HepG2 (cell line): Measurements from ENCODE around the gene MFF. TPM values are rescaled to one million over a fixed set of nuclear protein-coding genes. Genes with fewer than 3 reads are reported as not detected.
A peak's percentile ranks its signal among the peaks of the same experiment; 100 is the strongest.

Experiments used
- AGO2 ChIP-seq: fragments of 200-400 bp; formaldehyde crosslinking; optimal IDR thresholded peaks from 2 replicates; pipeline ENCODE3; 2017; ENCODE audit warnings: mild to moderate bottlenecking, low read depth, low read length, moderate library complexity
- ATM ChIP-seq: fragments of 450-650 bp; IDR thresholded peaks from 2 replicates; pipeline ENCODE4 v1.7.1; 2017; ENCODE audit warnings: mild to moderate bottlenecking, borderline replicate concordance
- BCL6 ChIP-seq: IDR thresholded peaks from 2 replicates; pipeline ENCODE4 v1.6.1; 2016; ENCODE audit warnings: missing genetic modification reagents, missing compliant biosample characterization
- CCAR2 ChIP-seq: fragments of 200-400 bp; formaldehyde crosslinking; optimal IDR thresholded peaks from 2 replicates; pipeline ENCODE3; 2018; ENCODE audit warnings: low read depth, mild to moderate bottlenecking, low read length, moderate library complexity
- GFI1 ChIP-seq: sonication (generic); formaldehyde crosslinking; IDR thresholded peaks from 2 replicates; pipeline ENCODE4 v1.5.0; 2020; ENCODE audit warnings: missing genetic modification reagents, mild to moderate bottlenecking, borderline replicate concordance
- HMG20A ChIP-seq: IDR thresholded peaks from 2 replicates; pipeline ENCODE4 v1.6.1; 2016; ENCODE audit warnings: borderline replicate concordance
- IKZF4 ChIP-seq: sonication (generic); formaldehyde crosslinking; IDR thresholded peaks from 2 replicates; pipeline ENCODE4 v1.5.1; 2020; ENCODE audit warnings: borderline replicate concordance, mild to moderate bottlenecking, low read depth, missing genetic modification reagents; ENCODE audit errors: not compliant biosample characterization
- MAZ ChIP-seq, 2 experiments: sonication (generic) in 1 of 2; formaldehyde crosslinking in 1 of 2; IDR thresholded peaks; 2 replicates each; pipeline versions ENCODE4 v1.5.0 to v1.6.1; 2012 to 2020; ENCODE audit warnings: low read depth in 2 of 2, mild to moderate bottlenecking in 2 of 2, borderline replicate concordance in 1 of 2, improper control_type of control experiment in 1 of 2, low read length in 1 of 2, missing genetic modification reagents in 1 of 2, moderate library complexity in 1 of 2
- SMC3 ChIP-seq: IDR thresholded peaks from 2 replicates; pipeline ENCODE4 v1.6.1; 2011; ENCODE audit warnings: low read length, improper control_type of control experiment
- SOX13 ChIP-seq, 3 experiments: fragments of 450-650 bp in 1 of 3; sonication (generic) in 1 of 3; formaldehyde crosslinking in 1 of 3; IDR thresholded peaks in 2 of 3; conservative IDR thresholded peaks in 1 of 3; 2 replicates each; pipeline versions ENCODE4 v1.5.0 to v1.6.1; 2016 to 2020; ENCODE audit warnings: antibody characterized with exemption in 1 of 3, mild to moderate bottlenecking in 1 of 3, missing compliant biosample characterization in 1 of 3, missing genetic modification reagents in 1 of 3, moderate library complexity in 1 of 3
- SOX5 ChIP-seq: IDR thresholded peaks from 2 replicates; pipeline ENCODE4 v1.6.1; 2016; ENCODE audit warnings: borderline replicate concordance
- SUZ12 ChIP-seq: fragments of 150-350 bp; IDR thresholded peaks from 2 replicates; pipeline ENCODE4 v1.6.1; 2014; ENCODE audit warnings: low read depth, low read length
- ZNF260 ChIP-seq: sonication (generic); formaldehyde crosslinking; IDR thresholded peaks from 2 replicates; pipeline ENCODE4 v1.4.0; 2020; ENCODE audit warnings: missing genetic modification reagents, low read depth, mild to moderate bottlenecking, borderline replicate concordance
- ZNF329 ChIP-seq: sonication (generic); formaldehyde crosslinking; IDR thresholded peaks from 2 replicates; pipeline ENCODE4 v1.9.0; 2021; ENCODE audit warnings: low read depth, mild to moderate bottlenecking, missing genetic modification reagents
- ZNF331 ChIP-seq: sonication (generic); formaldehyde crosslinking; IDR thresholded peaks from 2 replicates; pipeline ENCODE4 v1.4.0; 2020; ENCODE audit warnings: missing genetic modification reagents
- ZNF333 ChIP-seq: sonication (generic); formaldehyde crosslinking; IDR thresholded peaks from 2 replicates; pipeline ENCODE4 v1.4.0; 2020; ENCODE audit warnings: mild to moderate bottlenecking, missing genetic modification reagents, borderline replicate concordance
- ZNF496 ChIP-seq: sonication (generic); formaldehyde crosslinking; IDR thresholded peaks from 2 replicates; pipeline ENCODE4 v1.8.1; 2023; ENCODE audit warnings: mild to moderate bottlenecking, moderate library complexity, missing genetic modification reagents; ENCODE audit not compliant: insufficient replicate concordance
- ZNF790 ChIP-seq: sonication (generic); formaldehyde crosslinking; IDR thresholded peaks from 2 replicates; pipeline ENCODE4 v1.8.0; 2022; ENCODE audit warnings: missing genetic modification reagents, mild to moderate bottlenecking, borderline replicate concordance
- polyA plus RNA-seq, 8 experiments: library from polyadenylated mRNA; depleted of rRNA in 3 of 8; stranded (reverse) in 7 of 8; unstranded in 1 of 8; fragments of >200 nt; fragmentation: Illumina TruSeq in 4 of 8; extraction: Trizol in 4 of 8; gene quantifications; 2 replicates each; pipeline versions ENCODE4 v1.2.1 to v1.2.3, GENCODE V29; 2011 to 2016; ENCODE audit warnings: low read depth in 4 of 8, missing spikeins in 1 of 8, mixed read lengths in 1 of 8; ENCODE audit not compliant: insufficient read depth in 1 of 8
- total RNA-seq, 5 experiments: library from RNA; depleted of rRNA; stranded (reverse); fragments of >200 nt; fragmentation: Illumina TruSeq; extraction: Trizol; gene quantifications; 2 replicates each; pipeline ENCODE4 v1.2.3, GENCODE V29; 2016; ENCODE audit warnings: low read depth in 1 of 5
- TF ChIP-seq, protein P1 (sequence below): IDR thresholded peaks from 2 replicates; pipeline ENCODE4 v1.6.1; 2016; ENCODE audit warnings: missing compliant biosample characterization, missing genetic modification reagents, borderline replicate concordance
- TF ChIP-seq, protein P2 (sequence below): sonication (generic); formaldehyde crosslinking; conservative IDR thresholded peaks from 2 replicates; pipeline ENCODE4 v1.5.0; 2020; ENCODE audit warnings: missing genetic modification reagents
- TF ChIP-seq, protein P3 (sequence below): sonication (generic); formaldehyde crosslinking; IDR thresholded peaks from 2 replicates; pipeline ENCODE4 v1.8.0; 2022; ENCODE audit warnings: mild to moderate bottlenecking, missing genetic modification reagents, borderline replicate concordance
- TF ChIP-seq, protein P4 (sequence below): sonication (generic); formaldehyde crosslinking; IDR thresholded peaks from 2 replicates; pipeline ENCODE4 v1.8.0; 2022; ENCODE audit warnings: mild to moderate bottlenecking, missing genetic modification reagents, moderate library complexity
- TF ChIP-seq, protein P5 (sequence below): sonication (generic); formaldehyde crosslinking; IDR thresholded peaks from 2 replicates; pipeline ENCODE4 v1.9.0; 2022; ENCODE audit warnings: low read depth, missing genetic modification reagents

The MFF gene
- total and polyA plus RNA-seq, 2 of the 13 experiments (the other 11 are each of a cell fraction or from before 2014, with no cell fraction given) = 81.9 to 156 TPM

DNA sequence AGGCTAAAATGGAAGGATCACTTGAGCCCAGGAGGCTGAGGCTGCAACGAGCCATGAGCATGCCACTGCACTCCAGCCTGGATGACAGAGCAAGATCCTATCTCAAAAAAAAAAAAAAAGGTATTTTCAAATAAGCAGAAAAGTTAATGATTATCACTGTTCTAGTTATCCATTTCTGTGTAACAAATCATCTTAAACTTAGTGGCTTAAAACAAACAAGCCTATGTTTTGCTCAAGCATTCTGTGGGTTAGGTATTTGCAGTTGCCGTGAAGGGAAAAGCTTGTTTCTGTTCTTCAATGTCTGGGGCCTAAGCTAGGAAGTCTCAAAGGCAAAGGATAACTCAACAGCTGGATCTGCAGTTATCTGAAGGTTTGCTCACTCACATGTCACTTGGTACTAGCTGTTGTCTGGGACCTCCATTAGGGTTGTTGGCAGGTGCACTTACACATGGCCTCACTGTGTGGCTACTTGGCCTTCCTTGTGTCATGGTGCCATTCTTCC is 14.1 kb downstream of the MFF start (continued):
- TF ChIP-seq, protein P1, sequence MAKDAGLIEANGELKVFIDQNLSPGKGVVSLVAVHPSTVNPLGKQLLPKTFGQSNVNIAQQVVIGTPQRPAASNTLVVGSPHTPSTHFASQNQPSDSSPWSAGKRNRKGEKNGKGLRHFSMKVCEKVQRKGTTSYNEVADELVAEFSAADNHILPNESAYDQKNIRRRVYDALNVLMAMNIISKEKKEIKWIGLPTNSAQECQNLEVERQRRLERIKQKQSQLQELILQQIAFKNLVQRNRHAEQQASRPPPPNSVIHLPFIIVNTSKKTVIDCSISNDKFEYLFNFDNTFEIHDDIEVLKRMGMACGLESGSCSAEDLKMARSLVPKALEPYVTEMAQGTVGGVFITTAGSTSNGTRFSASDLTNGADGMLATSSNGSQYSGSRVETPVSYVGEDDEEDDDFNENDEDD (CRISPR knock-in tag) = no peak
- TF ChIP-seq BCL6 (no peak), AGO2 (no peak), GFI1 (CRISPR knock-in tag) (no peak), ZNF329 (CRISPR knock-in tag) (no peak), ZNF331 (CRISPR knock-in tag) (0 out of 2 replicates have a peak, but pooled peaks have one; percentile 14), MAZ (IDR thresholded peaks at IDR 0.05; ENCODE audit: borderline replicate concordance, low read depth, low read length) (no peak), MAZ (CRISPR knock-in tag; IDR thresholded peaks at IDR 0.05; ENCODE audit: low read depth) (no peak), SUZ12 (no peak), ZNF790 (no peak), ZNF333 (CRISPR knock-in tag) (no peak), SOX5 (peak; percentile 47; the same call in 1 of the 2 replicates), HMG20A (CRISPR knock-in tag) (no peak), SMC3 (no peak), SOX13 (IDR thresholded peaks at IDR 0.05) (no peak), SOX13 (CRISPR knock-in tag; conservative IDR thresholded peaks at IDR 0.05 in 1 of 2, IDR thresholded peaks at IDR 0.05 in 1 of 2) (peak in 1 of 2 experiments; percentile 45; a peak in 1 of 4 replicates), ATM (no peak), CCAR2 (no peak), ZNF496 (no peak), ZNF260 (no peak), IKZF4 (CRISPR knock-in tag) (no peak)
- TF ChIP-seq, protein P2, sequence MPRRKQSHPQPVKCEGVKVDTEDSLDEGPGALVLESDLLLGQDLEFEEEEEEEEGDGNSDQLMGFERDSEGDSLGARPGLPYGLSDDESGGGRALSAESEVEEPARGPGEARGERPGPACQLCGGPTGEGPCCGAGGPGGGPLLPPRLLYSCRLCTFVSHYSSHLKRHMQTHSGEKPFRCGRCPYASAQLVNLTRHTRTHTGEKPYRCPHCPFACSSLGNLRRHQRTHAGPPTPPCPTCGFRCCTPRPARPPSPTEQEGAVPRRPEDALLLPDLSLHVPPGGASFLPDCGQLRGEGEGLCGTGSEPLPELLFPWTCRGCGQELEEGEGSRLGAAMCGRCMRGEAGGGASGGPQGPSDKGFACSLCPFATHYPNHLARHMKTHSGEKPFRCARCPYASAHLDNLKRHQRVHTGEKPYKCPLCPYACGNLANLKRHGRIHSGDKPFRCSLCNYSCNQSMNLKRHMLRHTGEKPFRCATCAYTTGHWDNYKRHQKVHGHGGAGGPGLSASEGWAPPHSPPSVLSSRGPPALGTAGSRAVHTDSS = no peak
- TF ChIP-seq, protein P3, sequence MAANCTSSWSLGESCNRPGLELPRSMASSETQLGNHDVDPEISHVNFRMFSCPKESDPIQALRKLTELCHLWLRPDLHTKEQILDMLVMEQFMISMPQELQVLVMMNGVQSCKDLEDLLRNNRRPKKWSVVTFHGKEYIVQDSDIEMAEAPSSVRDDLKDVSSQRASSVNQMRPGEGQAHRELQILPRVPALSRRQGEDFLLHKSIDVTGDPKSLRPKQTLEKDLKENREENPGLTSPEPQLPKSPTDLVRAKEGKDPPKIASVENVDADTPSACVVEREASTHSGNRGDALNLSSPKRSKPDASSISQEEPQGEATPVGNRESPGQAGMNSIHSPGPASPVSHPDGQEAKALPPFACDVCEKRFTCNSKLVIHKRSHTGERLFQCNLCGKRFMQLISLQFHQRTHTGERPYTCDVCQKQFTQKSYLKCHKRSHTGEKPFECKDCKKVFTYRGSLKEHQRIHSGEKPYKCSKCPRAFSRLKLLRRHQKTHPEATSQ (CRISPR knock-in tag) = no peak
- TF ChIP-seq, protein P4, sequence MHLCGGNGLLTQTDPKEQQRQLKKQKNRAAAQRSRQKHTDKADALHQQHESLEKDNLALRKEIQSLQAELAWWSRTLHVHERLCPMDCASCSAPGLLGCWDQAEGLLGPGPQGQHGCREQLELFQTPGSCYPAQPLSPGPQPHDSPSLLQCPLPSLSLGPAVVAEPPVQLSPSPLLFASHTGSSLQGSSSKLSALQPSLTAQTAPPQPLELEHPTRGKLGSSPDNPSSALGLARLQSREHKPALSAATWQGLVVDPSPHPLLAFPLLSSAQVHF (CRISPR knock-in tag) = no peak
- TF ChIP-seq, protein P5, sequence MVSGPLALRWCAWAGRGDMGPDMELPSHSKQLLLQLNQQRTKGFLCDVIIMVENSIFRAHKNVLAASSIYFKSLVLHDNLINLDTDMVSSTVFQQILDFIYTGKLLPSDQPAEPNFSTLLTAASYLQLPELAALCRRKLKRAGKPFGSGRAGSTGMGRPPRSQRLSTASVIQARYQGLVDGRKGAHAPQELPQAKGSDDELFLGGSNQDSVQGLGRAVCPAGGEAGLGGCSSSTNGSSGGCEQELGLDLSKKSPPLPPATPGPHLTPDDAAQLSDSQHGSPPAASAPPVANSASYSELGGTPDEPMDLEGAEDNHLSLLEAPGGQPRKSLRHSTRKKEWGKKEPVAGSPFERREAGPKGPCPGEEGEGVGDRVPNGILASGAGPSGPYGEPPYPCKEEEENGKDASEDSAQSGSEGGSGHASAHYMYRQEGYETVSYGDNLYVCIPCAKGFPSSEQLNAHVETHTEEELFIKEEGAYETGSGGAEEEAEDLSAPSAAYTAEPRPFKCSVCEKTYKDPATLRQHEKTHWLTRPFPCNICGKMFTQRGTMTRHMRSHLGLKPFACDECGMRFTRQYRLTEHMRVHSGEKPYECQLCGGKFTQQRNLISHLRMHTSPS (CRISPR knock-in tag) = no peak
